NCI-H2227 (cell line): ENCODE measurements around the gene PDE4B.
"Not testable (repeated sequence)": the region's sequence is repeated elsewhere in the genome, so short reads cannot be mapped to it uniquely, and the experiment has no call there.

ENCODE experiments used
- DNase-seq: peaks from one replicate; lab custom pipeline; 2025; ENCODE audit not compliant: unreplicated experiment; lab: John Stamatoyannopoulos, UW

PDE4B gene

GRCh38 chr1:65813956-65814355 is 21.3 kb downstream of the PDE4B start:
- DNase-seq, result no peak

DNA sequence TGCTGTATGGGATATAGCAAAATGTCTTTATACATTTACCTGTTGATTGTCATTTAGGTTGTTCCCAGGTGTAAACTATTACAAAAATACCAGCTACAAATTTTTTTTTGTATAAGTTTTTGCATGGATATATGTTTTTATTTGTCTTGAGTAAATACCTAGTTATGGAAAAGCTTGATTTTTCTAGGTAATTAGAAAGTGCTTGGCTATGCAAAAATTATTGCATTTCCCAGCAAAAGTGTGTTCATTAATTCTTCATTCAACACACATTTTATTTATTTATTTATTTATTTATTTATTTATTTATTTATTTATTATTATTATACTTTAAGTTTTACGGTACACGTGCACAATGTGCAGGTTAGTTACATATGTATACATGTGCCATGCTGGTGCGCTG is 22.1 kb downstream of the PDE4B start:
- no peak for DNase-seq

GRCh38 chr1:65817891-65818290 is 25.2 kb downstream of the PDE4B start:
- DNase-seq, result no peak

DNA sequence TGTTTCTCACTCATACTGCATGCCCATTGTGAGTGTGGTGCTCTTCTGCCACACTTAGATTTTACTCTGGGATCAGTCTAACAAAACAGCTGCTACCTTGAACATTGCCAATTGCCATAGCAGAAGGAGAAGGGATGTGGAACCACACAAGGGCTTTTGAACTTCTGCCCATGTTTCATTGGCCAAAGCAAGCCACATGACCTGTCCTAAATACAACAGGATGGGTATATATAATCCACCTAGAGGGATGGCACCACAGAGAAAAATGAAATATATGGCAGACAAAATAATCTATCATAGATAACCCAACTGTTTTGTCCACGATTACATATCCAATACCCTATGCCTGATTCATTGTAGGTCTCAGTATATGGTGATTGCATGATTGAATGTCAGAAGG is 26.3 kb downstream of the PDE4B start:
- no peak for DNase-seq

- no peak for DNase-seq
These were observed 28.3 kb downstream of the PDE4B start for GRCh38 chr1:65820983-65821382.

DNA sequence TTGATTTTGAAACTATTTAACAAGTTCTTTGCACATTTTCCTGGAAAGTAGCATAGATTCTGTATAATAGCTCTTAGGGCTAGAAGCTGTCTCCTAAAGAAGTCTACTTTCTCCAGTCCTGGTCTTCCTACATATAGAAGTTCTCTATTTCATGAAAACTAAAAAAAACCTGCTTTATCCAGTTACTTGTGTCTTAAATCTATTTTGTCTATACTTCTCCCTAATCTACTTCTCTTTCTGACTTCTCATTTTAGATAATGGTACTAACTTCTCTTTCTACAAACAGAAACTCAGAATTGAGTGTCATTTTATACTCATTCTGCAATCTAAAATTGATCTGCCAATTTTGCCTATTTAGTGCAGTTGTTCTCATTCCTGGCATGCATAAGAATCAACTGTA is 28.7 kb downstream of the PDE4B start:
- DNase-seq, result no peak

GRCh38 chr1:65824103-65824502 is 31.4 kb downstream of the PDE4B start:
- DNase-seq, result no peak

DNA sequence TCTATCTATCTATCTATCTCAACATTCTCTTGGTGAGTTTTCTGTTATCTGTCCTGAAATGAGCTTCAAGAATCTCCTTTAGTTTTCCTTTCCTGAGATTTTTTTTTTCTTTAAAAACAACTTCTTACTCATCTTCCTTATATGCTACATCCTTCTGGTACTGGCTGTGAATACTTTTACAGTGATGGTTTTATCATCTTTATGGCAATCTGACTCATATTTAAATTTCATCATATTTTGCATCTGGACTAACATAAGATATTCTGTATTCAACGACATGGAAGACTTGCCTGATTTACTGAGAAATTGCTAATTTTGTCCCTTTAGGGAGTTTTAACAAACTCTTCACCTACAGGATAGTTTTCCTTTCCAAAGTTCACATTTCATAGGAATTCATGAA is 33.0 kb downstream of the PDE4B start:
- no peak for DNase-seq

DNA sequence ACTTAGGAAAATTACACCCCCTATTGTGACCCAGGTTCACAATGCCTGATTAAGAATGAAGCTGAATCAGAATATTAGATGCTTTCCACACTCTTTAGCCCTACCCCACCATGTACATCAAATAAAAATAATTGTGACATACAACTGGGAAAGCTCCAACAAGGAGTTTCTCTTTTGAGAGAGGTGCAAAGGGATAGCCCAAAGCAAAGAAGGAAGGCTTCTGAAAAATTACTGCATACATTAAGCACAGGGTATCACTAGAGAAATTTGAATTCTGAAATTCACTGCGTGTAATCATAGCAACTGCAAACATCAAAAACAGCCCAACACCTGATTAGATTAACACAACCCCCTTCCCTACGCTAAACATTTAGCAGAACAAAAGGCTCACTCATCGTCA is 34.1 kb downstream of the PDE4B start:
- no peak for DNase-seq

DNA sequence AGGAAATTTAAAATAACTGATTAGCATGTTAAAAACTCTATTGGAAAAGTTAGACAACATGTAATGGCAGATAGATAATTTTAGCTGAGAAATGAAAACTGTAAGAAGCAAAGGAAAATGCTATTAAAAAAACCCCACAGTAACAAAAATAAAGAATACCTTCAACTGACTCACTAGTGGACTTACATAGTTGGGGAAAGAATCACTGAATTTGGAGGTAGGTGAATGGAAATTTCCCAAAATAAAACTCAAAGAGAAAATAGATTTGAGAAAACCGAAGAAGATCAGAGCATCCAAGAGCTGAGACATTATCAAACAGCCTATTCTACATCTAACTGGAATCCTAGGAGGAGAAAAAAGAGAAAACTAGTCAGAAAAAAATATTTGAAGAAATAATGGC is 34.7 kb downstream of the PDE4B start:
- no peak for DNase-seq

DNA sequence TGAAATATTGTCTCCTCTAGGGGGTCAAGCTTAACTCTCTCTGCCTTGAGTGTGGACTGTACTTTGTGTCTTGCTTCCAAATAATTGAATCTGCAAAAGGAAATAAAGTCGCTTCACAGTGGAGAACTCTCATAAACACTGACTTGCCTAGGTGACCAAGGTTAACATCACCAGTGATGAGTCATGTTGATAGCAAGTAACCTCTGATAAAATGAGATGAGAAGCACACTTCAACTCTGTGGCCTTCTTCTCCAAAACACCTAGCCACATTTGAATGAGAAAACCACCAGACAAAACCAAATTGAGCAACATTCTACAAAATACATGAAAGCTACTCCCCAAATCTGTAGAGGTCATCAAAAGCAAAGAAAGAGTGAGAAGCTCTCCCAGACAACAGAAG is 37.6 kb downstream of the PDE4B start:
- no peak for DNase-seq

DNA sequence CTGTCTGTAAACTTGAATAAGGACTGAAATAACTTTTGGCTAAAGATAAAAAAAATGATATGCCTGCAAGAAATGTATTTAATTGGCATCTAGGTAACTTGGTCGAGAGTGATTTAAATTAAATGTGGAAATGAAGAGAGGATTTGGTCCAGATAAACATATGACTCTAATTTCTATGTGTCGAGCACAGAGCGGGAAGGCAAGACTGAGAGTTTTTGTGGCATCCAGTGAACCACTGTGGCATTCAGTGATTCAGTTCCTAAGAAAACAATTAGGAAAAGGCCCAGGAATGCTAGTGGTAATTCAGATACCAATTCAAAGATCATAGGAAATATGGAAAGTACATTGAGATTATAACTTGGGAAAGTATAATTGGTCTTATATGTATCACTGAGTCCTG is 39.6 kb downstream of the PDE4B start:
- no peak for DNase-seq

- no peak for DNase-seq
These were observed 44.0 kb downstream of the PDE4B start for GRCh38 chr1:65836686-65837085.

DNA sequence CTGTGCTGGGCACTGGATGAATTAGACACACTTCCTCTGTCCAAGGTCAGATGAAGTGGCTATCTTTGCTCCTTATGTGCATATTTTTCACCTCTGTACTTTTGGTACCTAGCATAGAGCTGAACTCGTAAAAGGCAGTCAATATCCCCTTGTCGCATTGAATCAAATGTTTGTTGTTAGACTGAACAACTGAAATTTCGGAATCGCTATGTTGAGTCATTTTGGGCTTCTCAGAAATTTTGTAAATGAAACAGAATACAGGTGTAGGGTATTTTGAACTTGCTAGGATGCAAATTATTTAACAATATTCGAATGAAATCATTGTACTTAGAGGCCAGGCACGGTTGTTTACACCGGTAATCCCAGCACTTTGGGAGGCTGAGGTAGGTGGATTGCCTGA is 48.0 kb downstream of the PDE4B start:
- DNase-seq, result no peak

DNA sequence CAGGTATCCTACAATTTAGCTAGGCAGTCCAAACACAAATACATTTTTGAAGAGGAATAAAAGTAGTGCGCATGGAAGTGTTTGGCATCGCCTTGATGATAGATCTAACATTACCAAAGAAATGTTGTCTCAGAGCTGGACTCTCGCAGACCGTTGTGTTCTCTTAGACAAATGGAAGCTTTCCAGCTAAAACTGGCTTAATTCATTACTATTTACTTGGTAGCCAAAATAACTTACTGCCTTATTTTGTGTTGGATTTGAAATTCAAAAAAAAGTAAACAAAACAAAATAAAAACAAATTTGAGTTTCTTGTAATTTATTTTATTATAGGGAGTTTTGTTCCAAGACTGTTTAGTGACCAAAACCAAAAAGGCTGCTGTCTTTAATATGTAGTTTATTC is 51.6 kb downstream of the PDE4B start:
- no peak for DNase-seq

GRCh38 chr1:65844821-65845534 is 52.3 kb downstream of the PDE4B start:
- DNase-seq, result no peak

DNA sequence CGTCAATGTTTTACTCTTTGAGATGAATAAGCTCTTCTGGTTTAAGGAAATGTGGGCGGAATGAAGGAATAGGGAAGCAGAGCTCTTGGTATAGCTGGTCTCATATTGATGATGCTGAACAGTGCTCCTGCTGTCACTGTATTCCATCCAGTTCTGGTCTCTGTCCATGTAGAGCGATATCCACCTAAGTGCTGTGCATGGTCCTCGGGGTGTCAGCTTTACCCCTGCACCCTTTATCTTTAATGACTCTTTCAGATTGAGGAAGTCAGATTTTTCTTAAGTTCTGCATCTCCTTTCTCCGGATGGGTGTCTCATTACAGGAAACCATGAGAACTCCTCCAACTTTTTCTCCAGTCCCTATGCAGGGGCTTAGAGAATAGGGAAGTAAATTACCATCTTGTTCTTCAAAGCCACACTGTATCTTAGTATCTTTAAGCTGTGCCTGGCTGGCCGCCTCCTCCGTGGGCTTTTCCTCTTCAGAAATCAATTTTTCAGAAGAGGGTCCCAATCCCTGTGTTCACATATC is 52.9 kb downstream of the PDE4B start:
- DNase-seq, result no peak

DNA sequence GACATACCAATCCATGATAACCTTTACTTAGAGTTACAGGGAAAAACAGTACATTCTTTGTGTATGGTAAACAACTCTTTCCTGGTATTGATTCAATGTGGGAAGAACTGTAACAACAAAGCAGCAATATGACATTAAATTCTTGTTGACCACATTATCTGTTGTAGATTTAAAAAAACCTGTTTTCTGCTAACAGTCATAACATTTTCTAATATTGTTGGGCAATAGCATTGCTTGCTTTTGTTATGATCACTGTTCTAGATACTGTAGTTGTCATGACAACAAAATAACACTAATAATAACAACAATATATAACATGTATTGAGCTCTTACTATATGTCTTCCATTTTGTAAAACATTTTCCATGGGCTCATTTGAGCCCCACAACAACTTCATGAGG is 54.2 kb downstream of the PDE4B start:
- no peak for DNase-seq

- no peak for DNase-seq
These were observed 57.6 kb downstream of the PDE4B start for GRCh38 chr1:65850281-65850680.

GRCh38 chr1:65856591-65856990 is 63.9 kb downstream of the PDE4B start:
- not testable (repeated sequence) for DNase-seq

- DNase-seq, result no peak
These were observed 73.7 kb downstream of the PDE4B start for GRCh38 chr1:65866439-65866838.

- no peak for DNase-seq
These were observed 79.6 kb downstream of the PDE4B start for GRCh38 chr1:65872301-65872700.

DNA sequence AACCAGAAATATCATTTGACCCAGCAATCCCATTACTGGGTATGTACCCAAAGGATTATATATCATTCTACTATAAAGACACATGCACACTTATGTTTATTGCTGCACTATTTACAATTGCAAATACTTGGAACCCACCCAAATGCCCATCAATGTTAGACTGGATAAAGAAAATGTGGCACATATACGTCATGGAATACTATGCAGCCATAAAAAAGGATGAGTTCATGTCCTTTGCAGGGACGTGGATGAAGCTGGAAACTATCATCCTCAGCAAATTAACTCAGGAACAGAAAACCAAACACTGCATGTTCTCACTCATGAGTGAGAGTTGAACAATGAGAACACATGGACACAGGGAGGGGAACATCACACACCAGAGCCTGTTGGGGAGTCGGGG is 85.6 kb downstream of the PDE4B start:
- not testable (repeated sequence) for DNase-seq
